Activated CD4-positive, alpha-beta T cell treated with anti-CD3 and anti-CD28 coated beads, Interleukin-10, Interleukin-2, amounts not matched to agents 100 ng/mL and 50 ng/mL, durations not matched to agents 16 hours and 8 hours (primary cell): ENCODE results near the gene CRYBG2.
A peak's percentile ranks its signal among the peaks of the same experiment; 100 is the strongest.

Source experiments
- DNase-seq: peaks from one replicate; pipeline ENCODE4 v3.0.0-alpha.2; 2020

The CRYBG2 gene

GRCh38 chr1:26370591-26371382 is 16.9 kb upstream of the CRYBG2 start:
- no peak for DNase-seq

GRCh38 chr1:26368486-26368885 is 14.6 kb upstream of the CRYBG2 start:
- DNase-seq: no peak

- DNase-seq: no peak
Measured at GRCh38 chr1:26368006-26368405, 14.1 kb upstream of the CRYBG2 start.

GRCh38 chr1:26367441-26367840 is 13.5 kb upstream of the CRYBG2 start:
- no peak for DNase-seq

- no peak for DNase-seq
Measured at GRCh38 chr1:26364956-26365355, 11.0 kb upstream of the CRYBG2 start.

GRCh38 chr1:26363549-26364448 is 9.9 kb upstream of the CRYBG2 start:
- peak; percentile 91 for DNase-seq

GRCh38 chr1:26362331-26362730 is 8.4 kb upstream of the CRYBG2 start:
- DNase-seq: no peak

GRCh38 chr1:26361605-26362122 is 7.7 kb upstream of the CRYBG2 start:
- DNase-seq: no peak

GRCh38 chr1:26360807-26361604 is 7.1 kb upstream of the CRYBG2 start:
- DNase-seq: no peak

- peak; percentile 23 for DNase-seq
Measured at GRCh38 chr1:26359981-26360806, 6.3 kb upstream of the CRYBG2 start.

GRCh38 chr1:26358411-26359384 is 4.8 kb upstream of the CRYBG2 start:
- DNase-seq: peak; percentile 62

GRCh38 chr1:26357121-26357602 is 3.2 kb upstream of the CRYBG2 start:
- DNase-seq: no peak

- no peak for DNase-seq
Measured at GRCh38 chr1:26356106-26356505, 2.2 kb upstream of the CRYBG2 start.

GRCh38 chr1:26354972-26355371 is 1.0 kb upstream of the CRYBG2 start:
- DNase-seq: no peak

- no peak for DNase-seq
Measured at GRCh38 chr1:26353210-26353859, 595 bp downstream of the CRYBG2 start.

GRCh38 chr1:26352338-26352679 is 1.6 kb downstream of the CRYBG2 start:
- DNase-seq: no peak

GRCh38 chr1:26351590-26352337 is 2.2 kb downstream of the CRYBG2 start:
- DNase-seq: no peak

GRCh38 chr1:26350701-26351589 is 3.0 kb downstream of the CRYBG2 start:
- no peak for DNase-seq
